ENCODE results near the gene MTX1.
"Not testable (repeated sequence)": the region's sequence is repeated elsewhere in the genome, so short reads cannot be mapped to it uniquely, and the experiment has no call there.

DNA sequence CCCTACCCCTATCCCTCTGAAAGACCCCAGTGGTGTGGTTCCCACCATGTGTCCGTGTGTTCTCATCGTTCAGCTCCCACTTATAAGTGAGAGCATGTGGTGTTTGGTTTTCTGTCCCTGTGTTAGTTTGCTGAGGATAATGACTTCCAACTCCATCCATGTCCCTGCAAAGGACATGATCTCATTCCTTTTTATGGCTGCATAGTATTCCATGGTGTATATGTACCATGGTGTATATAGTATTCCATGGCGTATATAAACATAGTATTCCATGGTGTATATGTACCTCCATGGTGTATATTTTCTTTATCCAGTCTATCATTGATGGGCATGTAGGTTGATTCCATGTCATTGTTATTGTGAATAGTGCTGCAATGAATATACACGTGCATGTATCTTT, 44.7 kb upstream of the MTX1 start:
- not testable (repeated sequence) for TF ChIP-seq POLR2A (IDR thresholded peaks at IDR 0.05)
- TF ChIP-seq, protein P1, sequence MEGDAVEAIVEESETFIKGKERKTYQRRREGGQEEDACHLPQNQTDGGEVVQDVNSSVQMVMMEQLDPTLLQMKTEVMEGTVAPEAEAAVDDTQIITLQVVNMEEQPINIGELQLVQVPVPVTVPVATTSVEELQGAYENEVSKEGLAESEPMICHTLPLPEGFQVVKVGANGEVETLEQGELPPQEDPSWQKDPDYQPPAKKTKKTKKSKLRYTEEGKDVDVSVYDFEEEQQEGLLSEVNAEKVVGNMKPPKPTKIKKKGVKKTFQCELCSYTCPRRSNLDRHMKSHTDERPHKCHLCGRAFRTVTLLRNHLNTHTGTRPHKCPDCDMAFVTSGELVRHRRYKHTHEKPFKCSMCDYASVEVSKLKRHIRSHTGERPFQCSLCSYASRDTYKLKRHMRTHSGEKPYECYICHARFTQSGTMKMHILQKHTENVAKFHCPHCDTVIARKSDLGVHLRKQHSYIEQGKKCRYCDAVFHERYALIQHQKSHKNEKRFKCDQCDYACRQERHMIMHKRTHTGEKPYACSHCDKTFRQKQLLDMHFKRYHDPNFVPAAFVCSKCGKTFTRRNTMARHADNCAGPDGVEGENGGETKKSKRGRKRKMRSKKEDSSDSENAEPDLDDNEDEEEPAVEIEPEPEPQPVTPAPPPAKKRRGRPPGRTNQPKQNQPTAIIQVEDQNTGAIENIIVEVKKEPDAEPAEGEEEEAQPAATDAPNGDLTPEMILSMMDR (IDR thresholded peaks at IDR 0.05 in 4 of 5, conservative IDR thresholded peaks at IDR 0.05 in 1 of 5): not testable (repeated sequence)

Data from gastrocnemius medialis (tissue), 4 donors.